GM19468 (cell line): Measurements from ENCODE around the gene BCORL1.

Source experiments
- ATAC-seq: cut with Tn5 transposase; IDR thresholded peaks from one replicate; pipeline ENCODE4 v1.9.1; 2021; ENCODE audit warnings: mild to moderate bottlenecking, moderate library complexity, moderate number of reproducible peaks; ENCODE audit not compliant: unreplicated experiment; ENCODE audit errors: extremely low read depth

Gene BCORL1

GRCh38 chrX:130090364-130090763, 107.9 kb downstream of the BCORL1 start:
- ATAC-seq: no peak

GRCh38 chrX:130091980-130092522, 109.6 kb downstream of the BCORL1 start:
- ATAC-seq: peak; percentile 99

- no peak for ATAC-seq
These were observed 110.8 kb downstream of the BCORL1 start for GRCh38 chrX:130093271-130093670.

GRCh38 chrX:130094696-130095095, 112.3 kb downstream of the BCORL1 start:
- ATAC-seq: no peak

GRCh38 chrX:130095249-130096030, 113.0 kb downstream of the BCORL1 start:
- no peak for ATAC-seq

GRCh38 chrX:130097507-130098209, 115.2 kb downstream of the BCORL1 start:
- no peak for ATAC-seq

GRCh38 chrX:130098210-130098552, 115.7 kb downstream of the BCORL1 start:
- ATAC-seq: no peak

- no peak for ATAC-seq
These were observed 117.7 kb downstream of the BCORL1 start for GRCh38 chrX:130100180-130100579.

GRCh38 chrX:130103605-130104004, 121.2 kb downstream of the BCORL1 start:
- no peak for ATAC-seq

- no peak for ATAC-seq
These were observed 122.8 kb downstream of the BCORL1 start for GRCh38 chrX:130105244-130105643.

GRCh38 chrX:130106071-130106470, 123.6 kb downstream of the BCORL1 start:
- ATAC-seq: no peak
